Stimulated activated CD4-positive, alpha-beta T cell treated with anti-CD3 and anti-CD28 coated beads, Interleukin-2, amount 100 ng/mL, for 24 hours (primary cell): ENCODE data around the gene L3MBTL1.
"Not testable (repeated sequence)": the region's sequence is repeated elsewhere in the genome, so short reads cannot be mapped to it uniquely, and the experiment has no call there.

Source experiments
- DNase-seq, 2 donors: peaks; one replicate each; pipeline ENCODE4 v3.0.0-alpha.2; 2020

L3MBTL1 gene

DNA sequence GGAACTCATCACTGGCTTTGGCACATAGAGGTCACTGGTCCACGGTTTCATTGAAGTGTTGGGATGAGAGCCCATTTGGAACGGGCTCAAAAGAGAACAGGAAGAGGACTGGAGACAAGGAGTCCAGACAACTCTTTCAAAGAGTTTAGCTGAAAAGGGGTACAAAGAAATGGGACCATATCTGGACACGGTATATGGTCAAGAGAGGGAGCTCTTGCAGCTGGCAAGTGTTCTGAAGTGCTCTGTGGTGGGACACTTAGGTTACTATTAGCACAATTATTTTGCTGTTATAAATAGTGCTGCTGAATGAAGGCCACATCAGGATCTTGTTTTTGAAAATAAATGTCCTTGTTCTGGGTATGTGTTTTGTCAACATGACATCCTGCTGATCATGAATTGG, 55.9 kb downstream of the L3MBTL1 start:
- DNase-seq = no peak

DNA sequence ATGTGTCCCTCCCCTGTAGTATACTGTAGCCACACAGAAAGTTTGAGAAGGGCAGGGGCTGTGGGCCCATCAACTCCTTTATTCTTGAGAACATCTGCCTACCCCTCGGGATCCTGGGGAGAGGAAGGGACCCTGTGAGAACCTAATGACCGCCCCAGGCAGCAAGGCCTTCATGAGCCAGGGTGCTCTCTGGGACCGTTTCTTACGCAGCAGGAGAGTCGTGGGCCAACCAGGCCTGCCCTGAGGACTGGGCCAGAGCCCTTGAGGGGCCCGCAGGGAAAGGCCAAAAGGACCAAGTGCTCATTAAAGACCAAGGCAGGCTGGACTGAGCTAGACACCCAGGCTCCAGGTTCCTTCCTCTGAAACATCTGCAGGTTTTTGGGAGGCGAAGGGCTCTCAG, 56.5 kb downstream of the L3MBTL1 start:
- DNase-seq = no peak

DNA sequence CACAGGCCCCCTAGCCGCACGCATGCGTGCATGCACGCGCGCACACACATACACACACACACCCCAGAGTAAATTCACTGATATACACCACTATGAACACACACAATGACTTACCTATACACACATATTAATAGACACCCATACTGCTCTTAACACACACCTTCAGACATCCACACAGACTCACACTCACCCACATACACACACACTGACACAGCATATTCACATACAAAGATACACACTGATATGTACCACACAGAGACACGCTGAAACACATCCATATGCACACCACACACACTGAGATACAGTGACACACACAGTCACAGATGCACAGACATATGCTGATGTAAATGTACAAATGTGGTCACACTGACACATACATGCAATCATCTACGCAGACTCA, 57.0 kb downstream of the L3MBTL1 start:
- no peak for DNase-seq

DNA sequence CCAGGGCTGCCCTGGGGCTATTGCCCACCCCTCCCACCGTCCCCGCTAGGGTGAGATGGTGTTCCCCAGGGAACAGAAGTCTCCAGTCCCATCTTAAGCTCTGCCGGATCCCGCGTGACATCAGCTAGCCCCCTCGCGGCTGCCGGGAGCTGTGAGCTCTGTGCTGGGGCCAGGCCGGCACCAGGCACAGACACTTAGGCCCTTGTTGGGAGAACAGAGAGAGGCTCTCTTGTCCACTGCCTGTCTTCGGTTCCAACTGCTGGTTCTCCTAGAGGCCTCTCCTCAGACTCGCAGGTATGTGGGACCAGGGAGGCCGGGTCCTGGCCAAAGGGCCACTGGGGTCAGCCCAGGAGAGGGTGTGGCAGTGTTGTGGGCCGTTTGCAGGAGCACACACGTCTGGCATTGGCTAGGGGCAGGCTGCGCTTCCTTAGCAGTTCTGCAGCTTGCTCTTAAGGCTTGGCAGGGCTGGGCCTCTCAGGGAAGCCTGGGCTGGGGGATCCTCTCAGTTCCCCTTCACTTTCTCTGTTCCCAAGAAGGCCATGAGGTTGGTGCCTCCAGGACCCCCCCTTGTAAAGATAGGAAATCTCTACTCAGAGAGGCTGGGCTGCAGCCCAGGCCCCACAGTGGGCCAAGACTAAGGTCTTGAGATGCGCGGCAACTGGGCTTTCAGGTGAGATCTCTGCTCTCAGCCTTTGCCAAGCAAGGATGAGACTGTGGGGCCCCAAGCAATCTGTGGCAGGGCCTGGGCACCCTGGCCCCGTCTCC, 57.7 kb downstream of the L3MBTL1 start:
- DNase-seq = no peak

DNA sequence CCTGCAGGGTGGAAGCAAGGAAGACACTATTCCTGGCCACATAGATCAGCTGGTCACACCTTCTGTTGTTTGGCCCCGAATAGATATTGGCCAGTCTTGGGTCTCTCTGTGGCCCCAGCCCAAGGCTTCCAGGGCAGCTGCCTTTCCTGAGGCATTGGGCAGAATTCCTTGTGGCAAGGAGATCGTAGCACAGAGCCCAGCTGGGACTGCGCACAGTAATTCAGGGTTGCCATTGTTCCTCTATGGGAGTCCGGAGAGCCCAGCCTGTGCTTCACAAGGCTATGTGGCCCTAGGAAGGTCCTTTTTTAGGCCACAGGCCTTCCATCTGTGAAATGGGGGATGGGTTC, 58.2 kb downstream of the L3MBTL1 start:
- no peak for DNase-seq

DNA sequence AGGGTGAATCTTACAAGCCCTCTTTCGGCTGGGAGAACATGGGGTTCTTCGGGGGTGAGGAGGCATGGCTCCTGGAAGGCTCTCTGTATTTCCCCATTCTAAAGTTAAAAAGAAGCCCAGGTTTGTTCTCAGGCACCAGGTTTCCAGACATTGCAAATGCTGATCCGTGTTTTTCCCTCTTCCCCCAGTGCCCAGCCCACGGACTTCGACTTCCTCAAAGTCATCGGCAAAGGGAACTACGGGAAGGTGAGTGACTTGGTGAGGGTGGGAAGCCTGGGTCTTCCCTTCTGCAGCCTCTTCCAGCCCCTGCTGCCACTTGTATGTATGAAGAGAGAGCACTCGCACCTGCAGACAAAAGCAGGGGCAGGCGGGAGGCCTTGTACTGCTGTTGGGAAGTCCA, 60.0 kb downstream of the L3MBTL1 start:
- no peak for DNase-seq

DNA sequence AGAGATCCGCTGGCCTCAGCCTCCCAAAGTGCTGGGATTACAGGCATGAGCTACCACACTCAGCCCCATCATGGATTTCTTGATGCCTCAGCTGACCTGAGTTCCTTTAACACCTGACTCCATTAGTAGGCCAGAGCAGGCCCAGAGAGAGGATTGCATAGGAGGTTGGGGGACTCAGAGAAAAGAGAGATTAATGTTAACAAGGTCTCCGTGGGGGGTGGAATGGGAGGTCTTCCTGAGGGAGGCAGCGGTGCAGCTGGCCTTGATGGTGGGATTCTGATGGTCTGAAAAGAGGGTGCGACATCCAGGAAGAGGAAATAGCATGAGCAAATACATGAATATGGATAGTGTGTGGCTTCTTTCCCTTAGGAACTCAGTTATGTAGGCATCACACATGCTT, 61.2 kb downstream of the L3MBTL1 start:
- DNase-seq = no peak

DNA sequence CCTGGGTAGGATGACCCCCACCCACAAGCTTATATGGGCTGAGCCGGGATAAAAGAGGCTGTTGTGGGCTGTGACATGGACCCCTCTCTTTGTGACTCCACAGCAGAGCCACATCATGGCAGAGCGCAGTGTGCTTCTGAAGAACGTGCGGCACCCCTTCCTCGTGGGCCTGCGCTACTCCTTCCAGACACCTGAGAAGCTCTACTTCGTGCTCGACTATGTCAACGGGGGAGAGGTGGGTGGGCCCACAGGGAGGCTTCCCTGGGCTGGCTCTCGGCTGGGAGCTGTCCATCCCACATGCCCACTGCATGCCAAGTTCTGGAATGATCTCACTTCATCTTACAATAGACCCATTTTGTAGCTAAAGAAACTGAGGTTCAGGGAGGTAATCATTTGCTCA, 61.8 kb downstream of the L3MBTL1 start:
- DNase-seq = no peak

DNA sequence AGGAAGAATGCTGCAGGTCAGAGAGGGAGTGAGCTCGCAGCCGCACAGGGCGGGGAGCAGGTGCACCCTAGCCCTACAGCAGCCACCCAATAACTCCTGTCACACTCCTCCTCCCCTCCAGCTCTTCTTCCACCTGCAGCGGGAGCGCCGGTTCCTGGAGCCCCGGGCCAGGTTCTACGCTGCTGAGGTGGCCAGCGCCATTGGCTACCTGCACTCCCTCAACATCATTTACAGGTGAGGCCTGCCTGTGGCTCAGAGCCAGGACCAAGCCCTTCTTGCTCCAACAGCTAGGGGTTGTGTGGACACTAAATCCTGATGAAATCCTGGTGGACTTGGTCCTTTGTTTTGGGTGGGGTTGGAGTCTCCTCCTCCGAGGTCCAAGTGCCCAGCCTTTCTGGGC, 63.0 kb downstream of the L3MBTL1 start:
- DNase-seq = no peak

DNA sequence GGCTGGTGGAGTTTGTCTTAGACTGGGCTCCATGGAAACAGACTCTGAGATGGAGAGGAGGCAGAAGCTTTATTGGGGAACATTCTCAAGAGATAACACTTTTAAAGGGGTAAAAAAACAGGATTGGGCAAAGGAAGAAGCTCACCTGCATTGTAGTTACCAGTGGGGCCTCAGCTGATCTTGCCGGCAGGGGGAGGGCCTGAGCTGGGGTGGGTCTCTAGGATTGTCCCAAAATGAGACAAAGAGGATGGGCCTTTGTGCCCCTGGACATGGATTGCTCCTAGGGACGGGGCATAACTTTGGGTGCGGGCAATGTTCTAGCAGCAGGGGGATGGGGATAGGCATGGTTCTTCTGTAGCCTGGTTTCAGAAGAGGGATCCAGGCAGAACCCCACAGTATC, 63.8 kb downstream of the L3MBTL1 start:
- no peak for DNase-seq

DNA sequence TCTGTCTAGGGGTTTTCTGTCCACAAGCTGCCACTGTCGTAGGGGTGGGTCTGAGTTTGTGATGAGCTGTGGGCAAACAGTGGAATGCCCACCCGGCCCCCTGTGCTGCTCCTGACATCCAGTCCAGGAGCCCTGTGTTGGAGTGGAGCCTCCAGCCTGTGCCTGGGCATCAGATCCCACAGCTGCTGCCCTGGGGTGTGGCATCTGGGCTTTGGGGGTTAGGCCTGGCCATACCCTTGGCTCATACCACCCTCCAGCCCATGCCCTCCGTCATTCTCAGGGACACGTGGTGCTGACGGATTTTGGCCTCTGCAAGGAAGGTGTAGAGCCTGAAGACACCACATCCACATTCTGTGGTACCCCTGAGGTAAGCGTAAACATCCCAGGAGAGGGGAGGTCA, 64.3 kb downstream of the L3MBTL1 start:
- DNase-seq = no peak

DNA sequence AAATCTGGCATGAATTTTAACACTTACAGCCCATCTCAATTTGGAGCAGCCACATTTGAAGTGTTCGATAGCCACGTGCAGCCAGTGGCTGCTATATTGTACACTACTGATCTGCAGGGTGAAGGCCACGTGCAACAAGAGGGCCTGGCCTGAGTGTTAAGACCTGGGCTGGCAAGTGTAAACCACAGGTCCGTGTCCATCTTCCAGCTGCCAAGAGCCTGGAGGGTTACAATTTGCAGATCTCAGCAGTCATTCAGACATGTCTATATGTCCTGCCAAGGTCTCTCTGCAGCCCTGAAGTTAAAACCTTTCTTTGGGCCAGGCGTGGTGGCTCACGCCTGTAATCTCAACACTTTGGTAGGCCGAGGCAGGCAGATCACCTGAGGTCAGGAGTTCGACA, 65.4 kb downstream of the L3MBTL1 start:
- no peak for DNase-seq

DNA sequence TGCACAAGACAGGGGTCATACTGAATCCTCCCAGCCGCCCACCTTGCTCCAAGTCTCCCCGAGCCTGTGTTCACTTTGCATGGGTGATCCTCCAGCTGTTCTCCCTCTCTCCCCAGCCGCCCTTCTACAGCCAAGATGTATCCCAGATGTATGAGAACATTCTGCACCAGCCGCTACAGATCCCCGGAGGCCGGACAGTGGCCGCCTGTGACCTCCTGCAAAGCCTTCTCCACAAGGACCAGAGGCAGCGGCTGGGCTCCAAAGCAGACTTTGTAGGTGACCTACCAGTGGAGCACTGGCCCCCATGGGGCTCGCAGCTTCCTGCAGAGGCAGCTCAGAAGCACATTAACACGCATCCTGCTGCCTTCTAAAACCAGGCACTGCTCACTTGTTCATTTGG, 68.6 kb downstream of the L3MBTL1 start:
- DNase-seq = no peak

DNA sequence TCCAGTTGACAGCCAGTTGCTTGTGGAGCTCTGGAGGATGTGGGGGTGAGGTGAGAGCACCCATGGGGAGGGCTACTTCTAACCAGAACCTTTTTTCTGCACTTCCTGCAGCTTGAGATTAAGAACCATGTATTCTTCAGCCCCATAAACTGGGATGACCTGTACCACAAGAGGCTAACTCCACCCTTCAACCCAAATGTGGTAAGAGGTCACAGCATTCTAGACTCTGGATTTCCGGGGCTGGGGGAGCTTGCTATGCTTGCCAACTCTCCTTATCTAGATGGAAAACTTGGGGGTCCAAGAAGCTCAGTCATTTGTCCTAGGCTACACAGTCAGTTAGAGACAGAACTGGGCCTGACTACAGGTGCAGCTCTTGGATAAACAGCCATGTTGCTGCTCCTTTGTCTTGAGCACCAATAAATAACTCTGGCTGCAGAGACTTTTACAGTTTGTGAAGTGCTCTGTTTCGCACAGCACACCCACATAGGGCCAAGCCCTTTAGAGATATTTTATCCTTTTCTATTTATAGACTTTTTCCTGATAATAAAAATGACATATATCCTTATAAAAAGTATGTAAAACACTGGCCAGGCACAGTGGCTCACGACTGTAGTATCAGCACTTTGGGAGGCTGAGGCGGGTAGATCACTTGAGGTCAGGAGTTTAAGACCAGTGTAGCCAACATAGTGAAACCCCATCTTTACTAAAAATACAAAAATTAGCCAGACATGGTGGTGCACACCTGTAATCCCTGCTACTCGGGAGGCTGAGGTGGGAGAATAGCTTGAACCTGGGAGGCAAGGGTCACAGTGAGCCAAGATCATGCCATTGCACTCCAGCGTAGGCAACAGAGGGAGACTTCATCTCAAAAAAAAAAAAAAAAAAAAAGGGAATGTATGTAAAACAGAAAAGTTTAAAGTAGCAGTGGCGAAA, 72.6 kb downstream of the L3MBTL1 start:
- no peak for DNase-seq

DNA sequence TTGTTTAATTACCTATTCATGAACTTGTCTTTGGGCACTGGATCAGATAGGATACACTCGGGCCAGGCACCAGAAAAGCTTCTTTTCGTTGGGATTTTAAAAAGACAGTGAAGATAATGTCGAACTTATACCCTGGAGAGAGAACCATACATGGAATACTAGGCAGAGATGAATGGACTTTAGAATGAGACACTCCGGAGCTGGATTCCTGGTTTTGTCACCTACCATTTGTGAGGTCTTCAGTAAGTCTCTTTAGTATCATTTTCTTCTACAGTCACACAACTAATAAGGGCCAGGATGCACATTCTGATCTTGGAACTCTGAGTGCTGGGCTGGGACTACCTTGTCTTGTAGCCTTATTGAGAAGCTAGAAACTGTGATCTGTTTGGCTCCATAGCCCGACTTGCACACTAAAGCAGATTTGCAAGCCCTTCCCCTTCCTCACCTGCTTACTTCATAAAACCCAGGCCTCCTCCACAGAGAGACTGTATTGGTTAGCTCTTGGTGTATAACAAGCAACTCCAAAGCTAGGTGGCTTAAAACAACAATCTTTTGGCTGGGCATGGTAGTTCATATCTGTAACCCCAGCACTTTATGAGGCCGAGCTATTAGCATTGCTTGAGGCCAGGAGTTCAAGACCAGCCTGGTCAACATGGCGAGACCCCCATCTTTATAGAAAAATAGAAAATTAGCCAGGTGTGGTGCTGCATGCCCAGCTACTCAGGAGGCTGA, 75.8 kb downstream of the L3MBTL1 start:
- DNase-seq = no peak

DNA sequence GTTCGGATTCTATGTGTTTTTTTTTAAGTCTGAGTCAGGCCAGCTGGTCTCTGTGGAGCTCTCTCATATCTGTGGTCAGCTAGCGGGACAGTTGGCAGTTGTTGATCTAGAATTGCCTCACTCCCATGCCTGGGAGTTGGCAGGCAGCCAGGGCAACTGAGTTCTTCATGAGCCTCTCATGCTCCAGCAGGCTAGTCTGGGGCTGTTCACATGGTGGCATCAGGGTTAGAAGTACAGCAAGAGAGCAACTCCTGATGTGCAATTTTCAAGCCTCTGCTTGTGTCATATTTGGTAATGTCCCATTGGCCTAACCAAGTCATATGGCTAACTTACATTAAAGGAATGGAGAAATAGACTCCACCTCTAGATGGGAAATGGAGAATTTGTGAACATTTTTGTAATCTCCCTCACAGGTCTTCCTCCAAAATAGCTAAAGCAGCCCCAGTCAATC, 76.5 kb downstream of the L3MBTL1 start:
- DNase-seq = no peak

DNA sequence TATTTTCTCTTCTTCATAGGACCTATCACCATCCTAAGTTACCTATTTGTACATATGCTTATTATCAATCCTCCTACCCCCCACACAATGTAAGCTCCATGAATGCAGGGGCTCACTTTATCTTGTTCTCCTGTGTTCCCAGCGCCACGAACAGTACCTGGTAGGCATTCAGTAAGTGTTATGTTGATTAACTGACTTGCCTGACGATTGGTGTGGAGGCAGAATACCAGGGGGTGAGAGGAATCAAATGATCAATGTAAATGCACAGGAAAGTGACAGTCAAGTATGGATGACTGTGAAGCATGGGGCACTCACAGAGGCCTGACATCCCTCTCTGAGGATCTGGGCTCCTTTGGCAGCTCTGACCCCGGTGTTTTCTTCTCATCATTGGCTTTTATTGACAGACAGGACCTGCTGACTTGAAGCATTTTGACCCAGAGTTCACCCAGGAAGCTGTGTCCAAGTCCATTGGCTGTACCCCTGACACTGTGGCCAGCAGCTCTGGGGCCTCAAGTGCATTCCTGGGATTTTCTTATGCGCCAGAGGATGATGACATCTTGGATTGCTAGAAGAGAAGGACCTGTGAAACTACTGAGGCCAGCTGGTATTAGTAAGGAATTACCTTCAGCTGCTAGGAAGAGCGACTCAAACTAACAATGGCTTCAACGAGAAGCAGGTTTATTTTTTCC, 77.1 kb downstream of the L3MBTL1 start:
- DNase-seq = no peak

DNA sequence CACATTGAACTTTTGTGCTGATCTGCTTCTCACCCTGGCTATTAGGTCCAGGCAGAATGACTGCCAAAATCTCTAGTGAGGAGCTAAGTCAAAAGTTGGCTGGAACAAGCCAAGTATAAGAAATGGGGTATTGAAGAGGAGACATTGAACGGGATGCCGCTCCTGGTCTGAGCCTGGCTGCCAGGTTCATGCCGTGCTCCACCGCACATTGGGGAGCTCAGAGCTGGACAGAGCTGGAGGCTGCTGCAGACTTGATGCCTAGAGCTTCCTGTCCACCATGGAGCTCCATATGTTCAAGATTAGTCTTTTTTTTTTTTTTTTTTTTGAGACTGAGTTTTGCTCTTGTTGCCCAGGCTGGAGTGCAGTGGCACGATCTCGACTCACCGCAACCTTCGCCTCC, 79.1 kb downstream of the L3MBTL1 start:
- DNase-seq = no peak

DNA sequence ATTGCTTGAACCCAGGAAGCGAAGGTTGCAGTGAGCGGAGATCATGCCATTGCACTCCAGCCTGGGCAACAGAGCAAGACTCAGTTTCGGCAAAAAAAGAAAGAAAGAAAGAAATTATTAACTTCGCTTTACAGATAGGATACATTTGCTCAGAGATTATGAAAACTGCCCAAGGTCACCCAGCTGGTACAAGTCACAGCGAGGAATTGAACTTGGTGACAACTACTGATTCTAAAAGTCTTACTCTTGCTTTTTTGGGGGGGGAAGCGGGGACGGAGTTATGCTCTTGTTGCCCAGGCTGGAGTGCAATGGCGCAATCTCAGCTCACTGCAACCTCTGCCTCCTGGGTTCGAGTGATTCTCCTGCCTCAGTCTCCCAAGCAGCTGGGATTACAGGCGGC, 81.0 kb downstream of the L3MBTL1 start:
- DNase-seq = not testable (repeated sequence)

DNA sequence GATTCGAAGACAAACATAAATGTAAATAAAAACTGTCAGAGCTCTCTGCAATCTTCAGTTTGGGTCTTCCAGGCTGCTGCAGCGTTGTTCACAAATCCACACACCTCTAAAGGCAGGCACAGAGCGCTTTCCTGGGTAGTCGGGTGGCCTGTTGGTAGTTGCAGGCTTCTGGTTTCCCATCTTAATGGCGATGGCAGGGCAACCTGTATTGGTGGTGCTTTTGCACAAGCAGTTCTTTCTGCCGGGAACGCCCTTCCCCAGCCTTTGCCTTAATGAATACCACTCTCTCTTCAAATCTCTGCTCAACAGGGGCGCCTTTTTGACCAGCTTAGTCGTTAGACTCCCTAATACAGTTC, 82.5 kb downstream of the L3MBTL1 start:
- peak; percentile 10 to 20 for DNase-seq

DNA sequence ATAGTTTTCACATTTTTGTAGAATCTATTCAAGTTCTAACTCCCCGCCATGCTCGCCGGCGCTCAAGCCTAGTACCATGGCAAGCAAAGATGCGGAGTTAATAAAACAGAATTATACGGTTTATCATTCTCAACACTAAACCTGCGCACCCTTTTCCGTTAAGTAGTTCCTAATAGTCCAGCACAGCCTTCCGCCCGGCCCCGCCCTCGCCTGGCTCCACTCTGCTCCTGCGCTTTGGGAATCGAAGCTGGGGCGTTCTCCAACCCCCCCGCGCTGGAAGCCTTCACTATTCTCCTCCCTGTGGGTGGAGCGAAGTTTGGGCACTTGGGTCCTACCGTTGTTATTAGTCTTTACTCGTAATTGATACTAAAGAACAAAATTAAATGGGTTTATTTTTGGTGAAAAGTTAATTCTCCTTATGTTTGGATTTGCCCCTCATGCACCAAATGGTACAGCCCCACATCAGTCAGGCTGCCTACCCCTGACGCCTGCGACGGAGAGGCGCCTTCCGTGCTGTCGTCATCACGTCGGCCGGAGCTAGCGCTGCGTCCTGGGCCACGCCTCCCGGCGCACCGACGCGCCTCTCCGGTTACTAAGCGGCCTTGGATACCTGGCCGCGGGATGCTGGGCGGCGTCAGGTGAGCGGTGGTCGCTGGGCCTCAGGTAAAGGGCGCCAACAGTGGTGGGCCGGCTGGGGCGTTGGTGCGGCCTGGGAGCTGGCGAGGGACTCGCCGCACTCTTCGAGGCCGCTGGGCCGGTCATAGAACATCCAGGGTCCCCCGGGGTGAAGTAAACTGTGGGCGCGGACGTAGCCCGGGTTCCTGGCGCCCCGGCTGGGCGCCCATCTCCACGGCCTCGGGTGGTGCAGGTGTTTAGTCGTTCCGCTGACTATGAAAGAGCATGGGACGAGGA, 83.2 kb downstream of the L3MBTL1 start, which contains the start of gene IFT52:
IFT52 (plus strand) TSS at position 546 of the 912 bp plus-strand sequence. CDS start 3,762 bp downstream, outside the sequence.
- peak; percentile 89 to 91 for DNase-seq
